Renal pelvis (tissue), 4 donors: ENCODE results near the gene FNDC3B. TPM values are rescaled to one million over a fixed set of nuclear protein-coding genes. Genes with fewer than 3 reads are reported as not detected.
A peak's percentile ranks its signal among the peaks of the same experiment; 100 is the strongest.
"Not testable (repeated sequence)": the region's sequence is repeated elsewhere in the genome, so short reads cannot be mapped to it uniquely, and the experiment has no call there.

ENCODE experiments used
- DNase-seq: peaks from one replicate; pipeline ENCODE4 v3.0.0-alpha.2; 2013
- polyA plus RNA-seq, 3 donors: library from polyadenylated mRNA; unstranded; fragments of 120-200 nt; gene quantifications; one replicate each; pipeline ENCODE4 v1.2.1, GENCODE V29; 2013; ENCODE audit not compliant: insufficient read length in 3 of 3

The FNDC3B gene
- polyA plus RNA-seq, 3 donors, result 52.8 to 61.6 (median 59.7) TPM

DNA sequence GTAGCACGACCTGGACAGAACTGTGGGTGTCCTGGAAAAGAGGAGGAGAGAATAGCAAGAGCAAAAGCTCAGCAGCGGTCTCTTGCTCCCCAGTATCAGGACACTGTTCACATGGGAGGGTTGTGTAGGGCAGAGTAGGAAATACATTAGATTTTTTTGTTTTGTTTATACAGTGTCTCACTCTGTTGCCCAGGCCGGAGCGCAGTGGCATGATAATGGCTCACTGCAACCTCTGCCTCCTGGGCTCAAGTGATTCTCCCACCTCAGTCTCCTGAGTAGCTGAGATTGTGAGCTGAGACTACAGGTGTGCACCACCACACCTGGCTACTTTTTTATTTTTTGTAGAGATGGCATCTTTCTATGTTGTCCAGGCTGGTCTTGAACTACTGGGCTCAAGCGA lies 53.3 kb downstream of the FNDC3B start:
- DNase-seq, result no peak

- DNase-seq, result not testable (repeated sequence)
Observed at GRCh38 chr3:172093581-172094443, 54.4 kb downstream of the FNDC3B start.

DNA sequence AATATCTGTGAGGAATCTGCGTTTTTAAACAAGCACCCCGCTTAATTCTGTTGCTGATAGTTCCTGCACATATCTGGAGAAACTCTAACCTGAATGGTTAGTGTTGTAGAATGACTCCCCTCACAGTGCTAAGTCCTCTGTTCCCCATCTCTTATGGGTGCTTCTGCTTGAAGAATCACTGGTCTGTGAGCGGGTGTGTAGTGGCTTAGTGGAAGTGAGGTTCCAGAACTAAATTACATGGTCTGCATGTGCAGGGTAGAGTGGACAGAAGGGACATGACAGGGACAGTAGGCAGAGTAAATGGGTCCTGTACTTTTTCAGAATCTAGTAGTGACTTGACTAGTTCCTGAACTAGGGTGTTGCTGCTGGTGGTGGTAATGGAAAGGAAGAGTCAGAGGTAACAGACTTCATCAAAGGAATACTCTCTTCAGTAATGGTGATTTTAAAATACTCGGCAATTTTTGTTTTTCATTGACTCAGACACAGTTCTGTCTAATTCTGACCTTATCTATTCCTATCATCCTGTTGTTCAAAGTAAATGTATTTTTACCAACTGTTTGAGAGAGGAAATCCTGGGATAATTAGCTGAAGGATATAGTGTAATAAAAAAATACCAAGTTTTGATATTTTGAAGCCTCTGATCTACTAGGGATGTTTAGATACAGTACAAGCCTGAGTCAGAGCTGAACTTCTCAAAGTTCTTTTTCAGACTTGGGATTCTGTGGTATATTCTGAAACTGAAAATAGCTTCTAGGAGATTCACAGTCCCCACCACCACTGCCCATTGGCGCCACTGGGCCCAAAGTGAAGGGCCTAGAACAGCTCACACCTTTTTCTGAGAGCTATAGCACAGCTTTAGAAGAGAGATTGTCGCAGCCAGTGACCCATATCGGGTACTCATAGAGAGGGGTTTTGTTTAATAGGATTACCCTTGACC lies 55.5 kb downstream of the FNDC3B start:
- DNase-seq, result no peak

DNA sequence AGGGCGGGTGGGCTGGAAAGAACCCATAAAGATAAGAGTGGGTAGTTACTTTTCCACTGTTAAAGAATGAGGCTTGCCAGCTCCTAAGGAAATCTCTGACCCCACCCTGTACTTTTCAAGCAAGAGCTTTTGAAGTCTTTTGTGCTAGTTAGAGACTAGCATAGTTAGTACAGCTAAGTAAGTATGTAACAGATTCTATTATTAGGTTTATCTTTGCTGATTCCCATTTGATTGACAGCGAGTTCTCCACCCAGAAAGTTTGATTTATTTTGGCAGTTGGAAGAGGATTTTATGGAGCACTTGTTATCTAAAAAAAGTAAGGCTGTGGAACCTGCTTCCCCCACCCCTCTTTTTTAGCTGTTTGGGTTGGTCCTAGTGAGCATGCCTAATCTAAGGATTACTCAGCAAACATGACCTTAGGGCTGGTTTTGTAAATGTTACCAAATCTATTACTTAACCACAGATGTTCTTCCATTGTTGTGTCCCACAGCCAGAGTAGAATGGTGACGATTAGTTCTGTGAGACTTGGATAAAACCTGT lies 57.6 kb downstream of the FNDC3B start:
- no peak for DNase-seq

DNA sequence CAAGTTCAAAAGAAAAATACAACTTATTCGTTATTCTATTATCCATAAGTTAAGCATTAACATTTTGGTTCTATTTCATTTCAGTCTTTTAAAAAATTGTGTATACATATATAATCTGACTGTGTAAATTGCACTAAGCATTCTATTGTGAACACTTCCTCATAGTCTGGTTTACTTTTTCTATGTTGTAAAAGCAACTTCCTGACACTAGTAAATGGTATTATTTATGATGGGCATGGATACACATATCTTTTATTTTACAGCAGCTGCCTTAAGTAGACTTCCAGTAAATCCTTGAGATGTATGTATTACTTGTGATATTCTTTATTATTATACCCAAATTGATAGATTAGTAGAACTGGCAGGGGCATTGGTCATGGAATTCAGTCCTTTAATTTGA lies 58.2 kb downstream of the FNDC3B start:
- no peak for DNase-seq

GRCh38 chr3:172098698-172099494 lies 59.5 kb downstream of the FNDC3B start:
- DNase-seq, result no peak

DNA sequence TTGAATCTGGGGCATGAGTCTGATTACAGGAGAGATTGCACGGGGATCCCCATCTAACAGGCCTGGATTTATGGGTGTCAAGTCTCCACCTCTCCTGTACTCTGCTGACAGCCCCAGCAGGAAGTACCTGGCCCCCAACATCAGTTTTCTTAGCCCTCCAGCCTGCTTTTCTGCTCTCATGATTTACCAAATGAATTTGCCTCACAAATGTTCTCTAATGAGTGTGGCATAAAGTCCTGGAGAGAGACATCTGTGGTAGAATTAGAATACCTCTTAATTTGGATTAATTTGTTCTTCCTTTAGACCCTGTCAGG lies 60.1 kb downstream of the FNDC3B start:
- DNase-seq, result no peak

DNA sequence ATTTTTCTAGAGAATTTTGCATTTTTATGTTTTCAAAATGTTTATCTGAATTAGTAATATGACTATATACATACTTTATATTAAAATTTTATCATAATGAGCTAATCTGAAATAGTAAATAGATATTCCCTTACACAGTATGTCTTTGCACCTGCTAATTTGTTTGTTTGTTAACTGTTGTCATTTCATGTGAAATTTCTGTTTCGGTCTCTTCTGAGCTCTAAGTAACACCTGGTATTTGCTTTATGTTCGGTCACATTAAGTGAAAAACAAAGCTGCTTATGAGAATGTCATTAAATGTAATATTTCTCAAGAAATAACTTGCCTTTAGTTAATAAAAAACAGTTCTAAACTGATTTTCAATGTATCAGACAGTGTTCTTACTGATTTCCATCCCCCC lies 61.1 kb downstream of the FNDC3B start:
- no peak for DNase-seq

GRCh38 chr3:172101107-172101506 lies 61.7 kb downstream of the FNDC3B start:
- DNase-seq, result no peak

- no peak for DNase-seq
Observed at GRCh38 chr3:172102123-172102882, 62.9 kb downstream of the FNDC3B start.

- DNase-seq, result no peak
Observed at GRCh38 chr3:172102883-172103310, 63.5 kb downstream of the FNDC3B start.

GRCh38 chr3:172103724-172104123 lies 64.3 kb downstream of the FNDC3B start:
- no peak for DNase-seq

GRCh38 chr3:172104471-172105072 lies 65.2 kb downstream of the FNDC3B start:
- peak; percentile 81 for DNase-seq

GRCh38 chr3:172106037-172106954 lies 66.9 kb downstream of the FNDC3B start:
- no peak for DNase-seq

DNA sequence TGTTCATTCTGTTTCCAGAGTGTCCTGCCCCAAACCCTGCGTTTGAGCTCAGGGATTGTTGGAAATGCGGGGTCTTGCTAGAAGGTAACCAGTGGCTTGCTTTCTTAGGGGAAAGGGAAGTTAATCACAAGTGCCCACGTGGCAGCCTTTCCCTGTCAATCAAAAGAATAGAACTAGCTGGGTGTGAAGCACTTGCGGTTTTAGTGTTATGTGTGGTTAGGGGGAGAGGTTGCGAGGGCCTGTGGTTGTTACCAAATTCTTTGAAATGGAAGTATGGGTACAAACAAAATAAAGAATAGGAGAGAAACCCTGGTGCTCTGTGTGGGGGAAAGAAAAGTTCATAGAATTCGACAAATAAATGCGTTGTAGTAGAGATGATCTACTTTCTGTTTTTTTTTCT lies 67.6 kb downstream of the FNDC3B start:
- DNase-seq, result no peak

DNA sequence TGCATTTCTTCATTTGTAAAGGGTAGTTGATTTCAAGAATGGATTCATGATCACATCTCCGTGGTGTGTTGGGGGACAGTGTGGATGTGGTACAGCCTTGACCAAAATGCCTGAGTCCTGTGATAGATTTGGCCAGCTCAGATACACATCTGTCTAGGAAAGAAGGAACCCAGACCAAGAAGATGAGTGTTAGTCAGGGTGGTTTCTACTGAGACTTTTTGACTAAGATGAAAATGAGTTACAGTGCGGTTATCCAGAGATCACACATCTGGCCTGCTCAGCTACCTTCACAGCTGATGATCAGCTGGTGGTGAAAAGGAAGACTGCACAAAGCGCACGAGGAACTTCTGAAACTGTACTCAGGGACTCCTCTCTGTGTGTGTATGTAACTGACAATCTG lies 68.0 kb downstream of the FNDC3B start:
- no peak for DNase-seq

DNA sequence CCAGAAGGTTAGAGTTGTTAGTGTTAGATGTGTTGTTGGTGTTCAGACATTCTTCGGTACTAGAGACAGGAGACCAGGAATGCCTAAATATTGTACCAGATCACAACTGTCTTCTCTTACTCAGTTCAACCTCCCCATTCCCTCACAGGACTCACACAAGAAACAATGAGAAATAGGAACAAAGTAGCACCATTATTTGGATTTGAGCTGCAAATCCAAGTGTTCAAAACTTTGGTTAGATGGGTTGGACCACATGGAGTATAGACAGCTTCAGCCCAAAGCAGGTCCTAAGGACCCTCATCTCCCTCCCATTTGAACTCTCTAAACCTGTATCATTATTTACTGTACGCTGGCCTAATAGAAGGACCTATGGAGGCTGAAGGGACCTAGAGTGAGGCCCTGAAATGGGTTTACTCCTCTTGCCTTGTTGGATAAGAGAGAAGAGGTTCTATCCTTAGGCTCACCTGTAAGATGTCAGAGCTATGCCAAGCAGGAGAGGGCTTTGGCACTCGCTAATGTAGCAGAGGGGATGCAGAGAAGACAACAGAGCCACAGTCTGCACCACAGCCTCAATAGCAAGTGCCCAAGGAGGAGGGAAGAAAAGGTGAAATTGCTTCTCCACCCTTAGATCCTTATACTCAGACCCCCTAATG lies 70.9 kb downstream of the FNDC3B start:
- DNase-seq, result no peak

- no peak for DNase-seq
Observed at GRCh38 chr3:172111163-172111562, 71.8 kb downstream of the FNDC3B start.
